HEK293 (cell line): ENCODE measurements around the gene ZNF530.
A peak's percentile ranks its signal among the peaks of the same experiment; 100 is the strongest.

Experiments
- CTCF ChIA-PET: fragments of 350-600 bp; formaldehyde crosslinking; extraction: SDS; loops from one replicate; lab custom pipeline; 2021; ENCODE audit warnings: antibody characterized with exemption; lab: Yijun Ruan, JAX
- POLR2A ChIA-PET: fragments of 300-600 bp; formaldehyde crosslinking; extraction: SDS; loops from one replicate; lab custom pipeline; 2020; ENCODE audit warnings: antibody characterized with exemption, inconsistent platforms; lab: Yijun Ruan, JAX
- H3K27ac ChIP-seq: fragments of 200-500 bp; sonication (Bioruptor generic); 2 replicates; pipeline ENCODE4 v1.5.1; 2014; ENCODE audit warnings: low read depth, low read length, control low read depth, inconsistent platforms; ENCODE audit errors: extremely low read depth
- H3K36me3 ChIP-seq, 2 experiments: fragments of 200-500 bp in 1 of 2; sonication (Bioruptor generic) in 1 of 2; 1 replicate in 1 of 2; 2 replicates in 1 of 2; pipeline ENCODE4 v1.5.1; 2014 to 2017; ENCODE audit warnings: inconsistent platforms in 2 of 2, low read length in 2 of 2; ENCODE audit not compliant: control insufficient read depth in 2 of 2, insufficient read depth in 1 of 2
- H3K4me1 ChIP-seq: fragments of 200-500 bp; sonication (Bioruptor generic); 2 replicates; pipeline ENCODE4 v1.5.1; 2014; ENCODE audit warnings: mild to moderate bottlenecking, low read length, inconsistent platforms; ENCODE audit not compliant: control insufficient read depth, insufficient read depth
- H3K4me3 ChIP-seq: 2 replicates; pipeline ENCODE4 v1.5.1; 2011; ENCODE audit warnings: low read depth, mild to moderate bottlenecking, control low read depth, low read length, moderate library complexity
- H3K9me3 ChIP-seq: fragments of 200-500 bp; sonication (Bioruptor generic); 2 replicates; pipeline ENCODE4 v1.5.1; 2014; ENCODE audit warnings: low read depth, low read length, inconsistent platforms; ENCODE audit not compliant: control insufficient read depth, insufficient read depth
- KLF10 ChIP-seq: fragments of 450-650 bp; IDR thresholded peaks from 2 replicates; pipeline ENCODE4 v1.5.1; 2018; ENCODE audit warnings: missing biosample characterization, mild to moderate bottlenecking, missing genetic modification characterization
- MEIS1 ChIP-seq: sonication (generic); formaldehyde crosslinking; IDR thresholded peaks from 2 replicates; pipeline ENCODE4 v1.8.1; 2022; ENCODE audit warnings: missing genetic modification reagents, mild to moderate bottlenecking, borderline replicate concordance
- MYNN ChIP-seq: fragments of 450-650 bp; formaldehyde crosslinking; IDR thresholded peaks from 2 replicates; pipeline ENCODE4 v1.5.1; 2016; ENCODE audit warnings: missing biosample characterization, missing genetic modification characterization, borderline replicate concordance
- OVOL3 ChIP-seq: fragments of 450-650 bp; formaldehyde crosslinking; IDR thresholded peaks from 2 replicates; pipeline ENCODE4 v1.5.1; 2016; ENCODE audit warnings: missing biosample characterization, missing genetic modification characterization
- SP7 ChIP-seq: fragments of 450-650 bp; formaldehyde crosslinking; IDR thresholded peaks from 2 replicates; pipeline ENCODE4 v1.5.1; 2016; ENCODE audit warnings: missing biosample characterization, missing genetic modification characterization
- WT1 ChIP-seq: fragments of 450-650 bp; formaldehyde crosslinking; IDR thresholded peaks from 2 replicates; pipeline ENCODE4 v1.5.1; 2016; ENCODE audit warnings: missing biosample characterization, missing genetic modification characterization
- ZBTB26 ChIP-seq: fragments of 450-650 bp; formaldehyde crosslinking; optimal IDR thresholded peaks from 2 replicates; pipeline ENCODE3; 2016; ENCODE audit warnings: missing biosample characterization, mild to moderate bottlenecking, missing genetic modification characterization
- ZBTB48 ChIP-seq: fragments of 450-650 bp; formaldehyde crosslinking; IDR thresholded peaks from 2 replicates; pipeline ENCODE4 v1.5.1; 2016; ENCODE audit warnings: missing biosample characterization, missing genetic modification characterization
- ZNF146 ChIP-seq: fragments of 450-650 bp; formaldehyde crosslinking; IDR thresholded peaks from 2 replicates; pipeline ENCODE4 v1.5.1; 2016; ENCODE audit warnings: missing biosample characterization, missing genetic modification characterization
- ZNF169 ChIP-seq: fragments of 450-650 bp; formaldehyde crosslinking; IDR thresholded peaks from 2 replicates; pipeline ENCODE4 v1.5.1; 2016; ENCODE audit warnings: missing biosample characterization, missing genetic modification characterization
- ZNF214 ChIP-seq: fragments of 450-650 bp; formaldehyde crosslinking; IDR thresholded peaks from 2 replicates; pipeline ENCODE4 v1.5.1; 2017; ENCODE audit warnings: missing biosample characterization, mild to moderate bottlenecking, missing genetic modification characterization, borderline replicate concordance
- ZNF26 ChIP-seq: fragments of 450-650 bp; formaldehyde crosslinking; IDR thresholded peaks from 2 replicates; pipeline ENCODE4 v1.5.1; 2016; ENCODE audit warnings: missing biosample characterization, missing genetic modification characterization
- ZNF518A ChIP-seq: fragments of 450-650 bp; formaldehyde crosslinking; conservative IDR thresholded peaks from 2 replicates; pipeline ENCODE4 v1.5.1; 2016; ENCODE audit warnings: low read depth, missing biosample characterization, missing genetic modification characterization
- ZNF621 ChIP-seq: fragments of 450-650 bp; formaldehyde crosslinking; IDR thresholded peaks from 2 replicates; pipeline ENCODE4 v1.5.1; 2017; ENCODE audit warnings: missing biosample characterization, missing genetic modification characterization
- ZNF830 ChIP-seq: fragments of 450-650 bp; IDR thresholded peaks from 2 replicates; pipeline ENCODE4 v1.5.0; 2018; ENCODE audit warnings: missing biosample characterization, missing genetic modification characterization, low read depth, mild to moderate bottlenecking, moderate library complexity
- TF ChIP-seq, protein P1 (sequence below): fragments of 450-650 bp; formaldehyde crosslinking; IDR thresholded peaks from 2 replicates; pipeline ENCODE4; 2016; ENCODE audit warnings: missing biosample characterization, missing genetic modification characterization

ZNF530 gene

DNA sequence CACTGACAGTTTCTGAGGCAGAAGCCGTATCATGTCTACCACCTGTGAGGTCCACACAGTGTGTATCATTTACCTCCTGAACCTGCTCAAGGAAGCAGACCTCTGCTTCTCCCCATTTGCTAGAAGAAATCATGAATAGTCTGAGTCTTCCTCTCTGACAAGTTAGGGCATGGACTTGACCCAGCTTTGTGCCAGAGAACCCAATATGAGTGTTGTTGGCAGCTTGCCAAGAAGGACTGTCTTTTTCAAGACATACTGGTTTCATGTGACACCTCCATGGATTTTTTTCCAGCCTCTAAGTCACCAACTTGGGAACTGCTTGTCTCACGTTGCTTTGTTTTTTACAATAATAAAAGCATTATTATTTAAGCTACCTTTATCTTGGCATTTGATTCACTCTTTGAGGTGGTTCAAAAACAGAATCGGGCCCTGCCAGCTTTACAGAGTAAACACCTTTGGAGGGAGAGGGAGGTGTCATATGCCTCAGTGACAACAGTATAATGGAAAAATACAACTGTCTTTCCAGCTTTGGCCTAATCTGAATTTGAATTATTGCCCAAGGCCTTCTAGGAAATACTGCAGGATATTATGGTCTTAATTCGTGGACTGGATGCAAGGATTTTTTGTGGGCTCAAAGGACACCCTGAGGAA, 42.8 kb downstream of the ZNF530 start (continued):
- TF ChIP-seq ZNF518A (tag by site-specific recombination): no peak
- peak; percentile 91 for TF ChIP-seq ZNF830

DNA sequence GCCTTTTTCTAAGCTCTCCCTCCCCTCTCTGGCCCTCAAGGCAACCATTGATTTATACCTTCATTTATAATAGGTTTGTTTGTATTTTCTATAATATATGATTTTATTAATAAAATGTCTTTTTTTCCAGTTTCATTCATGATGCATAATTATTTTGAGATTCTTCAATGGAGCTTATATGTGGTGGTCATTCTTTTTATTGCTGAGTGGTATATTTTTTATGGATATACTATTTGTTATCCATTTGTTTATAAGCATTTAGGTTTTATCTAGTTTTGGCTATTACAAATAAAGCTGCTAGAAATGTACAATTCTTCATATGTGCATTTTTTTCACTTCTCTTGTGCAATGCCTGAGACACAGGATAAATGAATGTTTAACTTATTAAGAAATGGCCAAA, 44.0 kb downstream of the ZNF530 start:
- Histone ChIP-seq H3K9me3 (peaks cover 3% of the 10 kb centered on the region; the same call in 1 of the 2 replicates), H3K4me3 (no peak overlapping the region), H3K36me3 (peaks cover 32 to 45% of the 10 kb centered on the region in 2 experiments), H3K4me1 (no peaks in the 10 kb centered on the region), H3K27ac (no peak overlapping the region)
- CTCF ChIA-PET: interaction anchor here (0.6 to 0.7 kb wide), 2 partner anchors 226 to 1989 kb away, joined by 3 read pairs; no protein-coding TSS in a partner anchor
- POLR2A ChIA-PET: interaction anchor here (1.0 kb wide), 1 partner anchor 21 kb away, joined by 5 read pairs; no protein-coding TSS in a partner anchor
- no peak for TF ChIP-seq ZNF214 (tag by site-specific recombination)
- TF ChIP-seq ZNF621 (tag by site-specific recombination): no peak
- TF ChIP-seq MYNN (tag by site-specific recombination): no peak
- TF ChIP-seq ZBTB26 (tag by site-specific recombination): no peak
- TF ChIP-seq, protein P1, sequence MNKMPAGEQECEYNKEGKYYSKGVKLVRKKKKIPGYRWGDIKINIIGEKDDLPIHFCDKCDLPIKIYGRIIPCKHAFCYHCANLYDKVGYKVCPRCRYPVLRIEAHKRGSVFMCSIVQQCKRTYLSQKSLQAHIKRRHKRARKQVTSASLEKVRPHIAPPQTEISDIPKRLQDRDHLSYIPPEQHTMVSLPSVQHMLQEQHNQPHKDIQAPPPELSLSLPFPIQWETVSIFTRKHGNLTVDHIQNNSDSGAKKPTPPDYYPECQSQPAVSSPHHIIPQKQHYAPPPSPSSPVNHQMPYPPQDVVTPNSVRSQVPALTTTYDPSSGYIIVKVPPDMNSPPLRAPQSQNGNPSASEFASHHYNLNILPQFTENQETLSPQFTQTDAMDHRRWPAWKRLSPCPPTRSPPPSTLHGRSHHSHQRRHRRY (tag by site-specific recombination): no peak
- TF ChIP-seq MEIS1 (CRISPR knock-in tag): no peak
- no peak for TF ChIP-seq SP7 (tag by site-specific recombination)
- no peak for TF ChIP-seq OVOL3
- no peak for TF ChIP-seq ZNF518A (tag by site-specific recombination)
- TF ChIP-seq ZBTB48 (tag by site-specific recombination): no peak
- no peak for TF ChIP-seq ZNF146 (tag by site-specific recombination)
- no peak for TF ChIP-seq ZNF26 (tag by site-specific recombination)
- TF ChIP-seq ZNF169 (tag by site-specific recombination): no peak
- no peak for TF ChIP-seq WT1 (tag by site-specific recombination)
- TF ChIP-seq KLF10 (tag by site-specific recombination): no peak
